Kidney glomerular epithelial cell (primary cell): ENCODE measurements around the gene SUPT3H.

Experiments
- DNase-seq: peaks from one replicate; lab custom pipeline; 2025; lab: John Stamatoyannopoulos, UW

SUPT3H gene

DNA sequence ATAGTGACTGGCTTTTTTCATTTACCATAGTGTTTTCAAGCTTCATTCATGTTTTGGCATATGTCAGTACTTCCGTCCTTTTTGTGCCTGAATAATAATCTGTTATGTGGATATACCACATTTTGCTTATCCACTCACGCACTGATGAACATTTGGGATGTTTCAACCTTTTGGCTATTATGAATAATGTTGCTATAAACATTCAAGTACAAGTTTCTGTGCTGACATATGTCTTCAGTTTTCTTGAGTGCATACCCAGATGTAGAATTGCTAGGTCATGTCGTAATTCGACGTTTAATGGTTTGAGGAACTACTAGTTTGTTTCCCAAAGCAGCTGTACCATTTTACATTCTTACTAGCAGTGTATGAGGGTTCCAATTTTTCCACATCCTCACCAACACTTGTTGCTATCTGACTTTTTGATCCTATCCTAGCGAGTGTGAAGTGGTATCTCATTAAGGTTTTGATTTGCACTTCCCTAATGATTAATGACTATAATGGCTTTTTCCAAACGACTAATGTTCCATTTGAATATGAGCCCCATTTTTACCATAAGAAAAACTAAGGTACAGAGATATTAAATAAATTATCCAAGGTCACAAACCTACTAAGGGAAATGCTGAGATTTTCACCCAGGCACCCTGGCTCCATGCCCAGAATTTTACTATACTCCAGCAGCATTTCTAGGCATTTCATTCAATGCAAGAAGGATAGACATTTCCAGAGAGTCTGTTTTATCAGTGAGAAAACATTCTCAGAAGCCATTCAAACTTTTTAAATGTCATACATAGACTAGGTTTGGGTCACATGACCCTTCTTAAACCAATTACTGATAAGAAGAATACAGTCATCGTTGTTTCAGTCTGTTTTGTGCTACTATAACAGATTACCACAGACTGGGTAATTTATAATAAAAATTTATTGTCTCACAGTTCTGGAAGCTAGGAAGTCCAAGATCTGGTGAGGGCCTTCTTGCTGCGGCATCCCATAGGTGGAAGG, 120.7 kb downstream of the SUPT3H start:
- DNase-seq: no peak

DNA sequence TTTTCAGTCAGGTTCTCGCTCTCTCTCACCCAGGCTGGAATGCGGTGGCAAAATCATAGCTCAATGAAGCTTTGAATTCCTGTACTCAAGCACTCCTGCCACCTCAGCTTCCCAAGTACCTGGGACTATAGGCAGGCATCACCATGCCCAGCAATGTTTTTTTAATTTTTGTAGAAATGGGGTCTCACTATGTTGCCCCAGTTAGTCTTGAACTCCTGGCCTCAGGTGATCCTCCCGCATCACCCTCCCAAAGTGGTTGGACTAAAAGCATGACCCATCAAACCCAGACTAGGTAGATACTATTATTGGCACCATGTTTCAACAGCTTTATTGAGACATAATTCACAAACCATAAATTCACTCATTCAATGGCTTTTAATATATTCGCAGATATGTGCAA, 122.3 kb downstream of the SUPT3H start:
- no peak for DNase-seq

- DNase-seq: no peak
Observed at GRCh38 chr6:45254253-45254652, 123.5 kb downstream of the SUPT3H start.

DNA sequence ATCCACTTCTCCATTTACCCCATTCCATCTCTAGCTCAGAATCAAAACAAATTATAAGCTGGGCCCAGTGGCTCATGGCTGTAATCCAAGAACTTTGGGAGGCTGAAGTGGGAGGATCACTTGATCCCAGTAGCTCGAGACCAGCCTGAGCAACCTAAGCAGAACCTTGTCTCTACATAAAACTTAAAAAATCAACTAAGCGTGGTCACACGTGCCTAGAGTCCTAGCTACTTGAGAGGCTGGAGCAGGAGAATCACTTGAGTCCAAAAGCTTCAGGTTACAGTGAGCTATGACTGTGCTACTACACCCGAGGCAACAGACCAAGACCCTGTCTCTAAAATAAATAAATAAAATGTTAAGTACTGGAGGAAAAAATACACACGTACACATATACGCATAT, 124.3 kb downstream of the SUPT3H start:
- DNase-seq: no peak

DNA sequence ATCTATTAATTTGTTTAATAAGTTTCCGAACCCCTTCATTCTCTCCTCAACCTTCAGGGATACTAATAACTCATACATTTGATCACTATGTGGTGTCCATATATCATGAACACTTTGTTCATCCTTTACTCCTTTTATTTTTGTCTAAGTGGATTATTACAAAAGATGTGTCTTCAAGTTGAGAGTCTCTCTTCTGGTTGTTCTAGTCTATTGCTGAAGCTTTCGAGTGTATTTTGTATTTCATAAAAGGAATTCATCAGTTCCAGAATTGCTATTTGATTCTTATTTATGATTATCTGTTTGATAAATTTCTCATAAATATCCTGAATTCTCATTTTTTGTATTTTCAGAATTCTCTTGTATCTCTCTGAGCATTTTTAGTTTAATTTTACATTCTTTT, 146.1 kb downstream of the SUPT3H start:
- DNase-seq: no peak

GRCh38 chr6:45229416-45229815, 148.3 kb downstream of the SUPT3H start:
- no peak for DNase-seq

GRCh38 chr6:45226081-45226480, 151.7 kb downstream of the SUPT3H start:
- DNase-seq: no peak

DNA sequence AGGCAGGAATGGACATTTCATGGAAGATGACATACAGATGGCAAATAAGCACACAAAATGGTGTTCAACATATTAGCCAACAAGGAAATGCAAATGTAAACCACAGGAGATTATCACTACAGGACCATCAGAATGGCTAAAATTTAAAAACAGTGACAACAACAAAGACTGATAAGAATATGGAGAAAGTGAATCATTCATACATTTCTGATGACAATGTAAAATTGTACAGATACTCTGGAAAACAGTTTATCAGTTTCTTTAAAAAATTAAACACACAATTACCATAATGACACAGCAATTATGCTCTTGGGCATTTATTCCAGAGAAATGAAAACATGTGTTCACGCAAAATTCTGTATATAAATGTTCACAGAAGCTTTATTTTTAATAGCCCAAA, 155.4 kb downstream of the SUPT3H start:
- DNase-seq: no peak

GRCh38 chr6:45215759-45216158, 162.0 kb downstream of the SUPT3H start:
- DNase-seq: no peak

- no peak for DNase-seq
Observed at GRCh38 chr6:45212976-45213375, 164.8 kb downstream of the SUPT3H start.

DNA sequence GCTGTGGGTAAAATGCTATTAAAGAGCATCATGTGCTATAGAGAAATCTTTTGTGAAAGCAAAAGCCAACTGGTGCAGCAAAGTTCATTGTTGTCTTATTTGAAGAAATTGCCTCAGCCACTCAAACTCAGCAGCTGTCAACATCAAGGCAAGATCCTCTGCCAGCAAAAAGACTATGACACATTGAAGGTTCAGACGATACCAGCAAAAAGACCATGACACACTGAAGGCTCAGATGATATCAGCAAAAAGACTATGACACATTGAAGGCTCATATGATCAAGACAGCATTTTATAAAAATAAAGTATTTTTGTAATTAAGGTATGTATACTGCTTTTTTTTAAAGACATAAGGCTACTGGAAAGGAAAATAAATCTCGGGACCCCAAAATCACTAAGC, 168.0 kb downstream of the SUPT3H start:
- no peak for DNase-seq

GRCh38 chr6:45206793-45207492, 170.8 kb downstream of the SUPT3H start:
- DNase-seq: no peak

- DNase-seq: no peak
Observed at GRCh38 chr6:45201484-45201883, 176.2 kb downstream of the SUPT3H start.

DNA sequence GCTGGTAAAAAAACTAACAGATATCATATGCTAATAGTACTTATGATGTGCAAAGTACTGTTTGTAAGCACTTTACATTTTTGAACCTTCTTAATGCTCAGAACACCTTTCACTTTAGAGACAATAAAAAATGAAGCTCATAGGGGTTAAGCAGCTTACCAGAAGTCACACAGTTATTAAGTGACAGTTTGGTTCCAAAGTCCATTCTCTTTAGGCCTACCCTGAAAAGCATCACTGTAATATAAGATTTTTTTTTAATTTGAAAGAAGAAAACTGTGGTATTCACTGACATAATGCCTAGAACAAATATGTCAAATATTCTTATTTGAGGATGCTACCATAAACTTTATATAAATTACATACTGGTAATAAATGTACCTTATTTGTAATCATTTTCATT, 177.2 kb downstream of the SUPT3H start:
- DNase-seq: no peak

- no peak for DNase-seq
Observed at GRCh38 chr6:45199554-45199953, 178.2 kb downstream of the SUPT3H start.

- no peak for DNase-seq
Observed at GRCh38 chr6:45196121-45196520, 181.6 kb downstream of the SUPT3H start.

DNA sequence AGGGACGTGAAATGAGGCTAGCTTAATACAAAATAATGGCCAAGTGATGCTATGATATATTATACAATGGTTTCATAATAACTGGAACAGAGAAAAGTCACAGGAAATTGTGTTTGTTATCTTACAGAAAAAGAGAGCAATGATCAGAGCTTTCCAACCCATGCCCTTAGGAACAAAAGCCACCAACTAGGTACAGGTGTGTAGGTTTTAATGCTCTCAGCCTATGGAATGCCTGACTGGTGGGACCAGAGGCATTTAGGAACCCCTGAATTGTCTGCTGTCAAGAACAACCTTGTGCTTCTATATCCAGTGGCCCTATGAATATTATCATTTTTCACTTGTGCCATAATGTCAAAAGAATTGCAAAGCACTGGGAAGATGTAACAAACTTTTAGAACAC, 182.6 kb downstream of the SUPT3H start:
- DNase-seq: no peak

- DNase-seq: peak; percentile 3
Observed at GRCh38 chr6:45192556-45192955, 185.2 kb downstream of the SUPT3H start.

- no peak for DNase-seq
Observed at GRCh38 chr6:45191414-45191813, 186.3 kb downstream of the SUPT3H start.

DNA sequence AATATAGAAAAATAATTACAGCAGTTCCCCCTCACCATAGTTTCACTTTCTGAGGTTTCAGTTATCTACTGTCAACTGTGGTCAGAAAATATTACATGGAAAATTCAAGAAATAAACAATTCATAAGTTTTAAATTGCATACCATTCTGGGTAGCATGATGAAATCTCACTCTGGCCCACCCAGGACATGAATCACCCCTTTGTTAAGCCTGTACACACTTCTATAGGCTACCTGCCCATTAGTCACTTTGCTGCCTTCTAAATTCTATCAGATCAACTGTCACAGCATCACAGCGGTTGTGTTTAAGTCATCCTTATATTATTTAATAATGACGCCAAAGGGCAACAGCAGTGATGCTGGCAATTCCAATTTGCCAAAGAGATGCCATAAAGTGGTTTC, 189.9 kb downstream of the SUPT3H start:
- no peak for DNase-seq

GRCh38 chr6:45185403-45186251, 192.1 kb downstream of the SUPT3H start:
- DNase-seq: no peak

DNA sequence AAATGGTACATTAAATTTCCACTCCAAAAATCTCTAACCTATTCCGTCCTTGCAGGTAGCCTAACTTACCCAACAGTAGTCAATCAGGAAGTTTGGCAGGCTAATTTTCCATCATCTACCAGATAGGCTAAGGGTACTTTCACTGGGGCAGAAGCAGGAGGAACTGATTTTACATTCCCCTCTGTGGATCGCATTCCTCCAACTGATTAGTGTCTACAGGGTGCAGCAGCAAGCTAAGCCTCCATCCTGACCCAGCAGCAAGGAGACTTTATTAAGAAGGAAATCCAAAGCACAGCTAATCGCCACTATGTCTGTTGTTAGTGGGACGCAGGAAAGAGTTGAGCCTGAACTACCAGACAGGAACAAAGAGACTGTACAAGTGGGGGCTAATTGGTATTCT, 192.8 kb downstream of the SUPT3H start:
- DNase-seq: no peak
